Hepatocyte (in vitro differentiated cells): ENCODE data around the gene NSRP1.
"Not testable (repeated sequence)": the region's sequence is repeated elsewhere in the genome, so short reads cannot be mapped to it uniquely, and the experiment has no call there.

Experiments used
- CTCF ChIP-seq: fragments of 200-600 bp; sonication (generic); IDR thresholded peaks from 2 replicates; pipeline ENCODE4 v1.5.1; 2016; ENCODE audit warnings: antibody characterized with exemption, mild to moderate bottlenecking; ENCODE audit not compliant: poor library complexity
- EZH2 ChIP-seq: fragments of 200-600 bp; sonication (generic); IDR thresholded peaks from 2 replicates; pipeline ENCODE4 v1.6.1; 2016; ENCODE audit warnings: antibody characterized with exemption, mild to moderate bottlenecking, borderline replicate concordance

GRCh38 chr17:30087431-30087830 is 29.2 kb upstream of the NSRP1 start:
- TF ChIP-seq CTCF, EZH2: not testable (repeated sequence)
